ENCODE results near the gene HBZ. TPM values are rescaled to one million over a fixed set of nuclear protein-coding genes. Genes with fewer than 3 reads are reported as not detected.
A peak's percentile ranks its signal among the peaks of the same experiment; 100 is the strongest.
"Not testable (repeated sequence)": the region's sequence is repeated elsewhere in the genome, so short reads cannot be mapped to it uniquely, and the experiment has no call there.

The HBZ gene
- polyA plus RNA-seq, 4 donors = 1.0 TPM; not detected in 3

- FAIRE-seq = no peak
- Histone ChIP-seq H3K4me3 (ENCODE audit: low read depth in 1 of 3, low read length in 3 of 3) (no peak overlapping the region), H3K27me3 (ENCODE audit: control insufficient read depth in 3 of 3, insufficient read depth in 3 of 3, low read length in 3 of 3) (peaks cover 0 to 3% (median 0%) of the 10 kb centered on the region in 3 donors), H3K9me3 (ENCODE audit: control insufficient read depth in 2 of 2, insufficient read depth in 1 of 2, low read depth in 1 of 2, low read length in 1 of 2) (no peaks in the 10 kb centered on the region), H3K4me1 (ENCODE audit: control insufficient read depth in 3 of 3, insufficient read depth in 2 of 3, low read depth in 1 of 3, low read length in 2 of 3) (no peaks in the 10 kb centered on the region), H3K36me3 (ENCODE audit: control insufficient read depth in 3 of 3, insufficient read depth in 2 of 3, low read depth in 1 of 3, low read length in 3 of 3) (peaks cover 0 to under 1% (median 0%) of the 10 kb centered on the region in 3 donors), H3K27ac (ENCODE audit: low read depth in 1 of 3, low read length in 2 of 3) (no peak overlapping the region)
- DNase-seq = no peak
- 71 to 83% (median 77%) methylated on average over 6 of the region's 6 CpGs for WGBS, 3 donors
These were observed 9.4 kb upstream of the HBZ start for GRCh38 chr16:143047-143446.

DNA sequence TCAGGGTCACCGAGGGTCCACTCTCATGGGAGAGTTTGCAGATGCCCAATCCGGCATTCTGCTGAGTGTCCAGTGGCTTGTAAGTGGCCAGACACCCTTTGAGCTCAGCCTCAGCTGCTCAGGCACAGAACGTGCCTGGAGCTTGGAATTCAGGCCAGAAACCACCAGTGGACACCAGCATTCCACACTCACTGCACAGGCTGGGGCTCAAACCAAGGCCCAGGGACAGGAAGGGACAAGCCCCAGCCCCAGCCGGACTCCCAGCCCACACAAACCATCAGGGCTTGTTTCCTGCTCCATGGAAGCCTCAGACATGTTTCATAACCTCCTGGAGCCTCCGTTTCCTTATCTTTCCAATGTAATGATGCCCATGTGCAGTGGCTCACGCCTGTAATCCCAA lies 9.0 kb upstream of the HBZ start:
- 47 to 65% (median 57%) methylated on average over 6 of the region's 6 CpGs for WGBS, 3 donors

DNA sequence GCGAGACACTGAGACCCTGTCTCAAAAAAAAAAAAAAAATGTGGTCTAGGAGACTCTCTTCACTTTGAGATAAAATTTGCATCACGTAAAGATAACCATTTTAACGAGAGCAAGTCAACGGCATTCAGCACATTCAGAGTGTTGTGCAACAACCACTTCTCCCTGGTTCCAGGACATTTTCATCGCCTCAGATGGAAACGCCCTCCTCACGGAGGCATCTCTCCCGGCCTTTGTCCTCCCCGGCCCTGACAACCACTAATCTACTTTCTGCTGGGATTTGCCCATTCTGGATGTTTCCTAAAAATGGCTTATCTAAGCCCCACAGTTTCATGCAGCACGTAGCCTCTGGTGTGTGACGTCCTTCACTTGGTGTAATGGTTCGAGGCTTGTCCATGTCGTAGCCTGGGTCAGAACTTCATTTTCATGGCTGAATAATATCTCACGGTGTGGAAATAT lies 7.6 kb upstream of the HBZ start:
- H3K4me1 ChIP-seq (ENCODE audit: control insufficient read depth in 3 of 3, insufficient read depth in 2 of 3, low read depth in 1 of 3, low read length in 2 of 3) = no peaks in the 10 kb centered on the region
- no peaks in the 10 kb centered on the region for H3K36me3 ChIP-seq (ENCODE audit: control insufficient read depth in 3 of 3, insufficient read depth in 2 of 3, low read depth in 1 of 3, low read length in 3 of 3)
- no peak overlapping the region for H3K4me3 ChIP-seq (ENCODE audit: low read depth in 1 of 3, low read length in 3 of 3)
- no peak overlapping the region for H3K27ac ChIP-seq (ENCODE audit: low read depth in 1 of 3, low read length in 2 of 3)
- peaks cover 0 to 12% (median 0%) of the 10 kb centered on the region in 3 donors for H3K27me3 ChIP-seq (ENCODE audit: control insufficient read depth in 3 of 3, insufficient read depth in 3 of 3, low read length in 3 of 3)
- FAIRE-seq = no peak
- DNase-seq = no peak
- no peaks in the 10 kb centered on the region for H3K9me3 ChIP-seq (ENCODE audit: control insufficient read depth in 2 of 2, insufficient read depth in 1 of 2, low read depth in 1 of 2, low read length in 1 of 2)
- 74 to 82% (median 75%) methylated on average over 14 of the region's 14 CpGs for WGBS, 3 donors

More for the DNA sequence above, 9.0 kb upstream of the HBZ start:
- no peak overlapping the region for H3K4me3 ChIP-seq (ENCODE audit: low read depth in 1 of 3, low read length in 3 of 3)
- DNase-seq (no peak), FAIRE-seq (no peak)
- no peaks in the 10 kb centered on the region for H3K9me3 ChIP-seq (ENCODE audit: control insufficient read depth in 2 of 2, insufficient read depth in 1 of 2, low read depth in 1 of 2, low read length in 1 of 2)
- H3K36me3 ChIP-seq (ENCODE audit: control insufficient read depth in 3 of 3, insufficient read depth in 2 of 3, low read depth in 1 of 3, low read length in 3 of 3) = no peaks in the 10 kb centered on the region
- H3K27ac ChIP-seq (ENCODE audit: low read depth in 1 of 3, low read length in 2 of 3) = no peak overlapping the region
- H3K27me3 ChIP-seq (ENCODE audit: control insufficient read depth in 3 of 3, insufficient read depth in 3 of 3, low read length in 3 of 3) = peaks cover 0 to 4% (median 0%) of the 10 kb centered on the region in 3 donors
- H3K4me1 ChIP-seq (ENCODE audit: control insufficient read depth in 3 of 3, insufficient read depth in 2 of 3, low read depth in 1 of 3, low read length in 2 of 3) = no peaks in the 10 kb centered on the region

GRCh38 chr16:146646-147045 lies 5.8 kb upstream of the HBZ start:
- FAIRE-seq (no peak), DNase-seq (no peak)
- no peaks in the 10 kb centered on the region for H3K9me3 ChIP-seq (ENCODE audit: control insufficient read depth in 2 of 2, insufficient read depth in 1 of 2, low read depth in 1 of 2, low read length in 1 of 2)
- WGBS, 3 donors = 86 to 90% (median 88%) methylated on average over 2 of the region's 2 CpGs
- H3K27me3 ChIP-seq (ENCODE audit: control insufficient read depth in 3 of 3, insufficient read depth in 3 of 3, low read length in 3 of 3) = peaks cover 0 to 12% (median 0%) of the 10 kb centered on the region in 3 donors
- H3K4me3 ChIP-seq (ENCODE audit: low read depth in 1 of 3, low read length in 3 of 3) = no peak overlapping the region
- H3K4me1 ChIP-seq (ENCODE audit: control insufficient read depth in 3 of 3, insufficient read depth in 2 of 3, low read depth in 1 of 3, low read length in 2 of 3) = no peaks in the 10 kb centered on the region
- no peaks in the 10 kb centered on the region for H3K36me3 ChIP-seq (ENCODE audit: control insufficient read depth in 3 of 3, insufficient read depth in 2 of 3, low read depth in 1 of 3, low read length in 3 of 3)
- no peak overlapping the region for H3K27ac ChIP-seq (ENCODE audit: low read depth in 1 of 3, low read length in 2 of 3)

DNA sequence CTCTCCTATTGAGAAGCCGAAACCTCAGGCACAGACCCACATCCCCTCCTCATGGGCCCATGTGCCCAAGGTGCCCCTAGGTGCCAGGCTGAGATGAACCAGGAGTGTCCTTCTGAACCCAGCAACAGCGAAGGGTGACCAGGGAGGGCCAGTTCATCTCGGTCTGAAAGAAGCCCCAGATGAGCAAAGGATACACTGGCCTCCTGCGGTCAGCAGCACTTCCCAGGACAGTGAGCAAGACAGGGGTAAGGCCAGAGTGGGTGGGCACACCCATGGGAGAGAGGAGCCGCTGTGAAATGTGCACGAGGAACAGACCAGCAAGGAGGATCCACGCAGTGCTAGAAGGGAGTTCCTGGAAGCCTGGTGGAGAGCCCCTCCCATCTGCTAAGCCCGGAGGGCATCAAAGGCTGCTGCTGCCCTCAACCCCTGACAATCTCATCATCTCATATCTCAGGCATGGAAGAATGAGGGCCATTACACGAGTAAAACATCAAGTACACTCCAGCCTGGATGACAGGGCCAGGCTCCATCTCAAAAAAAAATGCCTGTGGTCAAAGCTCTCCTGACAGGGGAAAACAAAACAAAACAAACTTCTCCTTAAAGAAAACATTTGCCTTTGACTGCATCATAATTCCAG lies 3.3 kb upstream of the HBZ start:
- H3K9me3 ChIP-seq (ENCODE audit: control insufficient read depth in 2 of 2, insufficient read depth in 1 of 2, low read depth in 1 of 2, low read length in 1 of 2) = no peaks in the 10 kb centered on the region
- H3K4me3 ChIP-seq (ENCODE audit: low read depth in 1 of 3, low read length in 3 of 3) = no peak overlapping the region
- no peaks in the 10 kb centered on the region for H3K36me3 ChIP-seq (ENCODE audit: control insufficient read depth in 3 of 3, insufficient read depth in 2 of 3, low read depth in 1 of 3, low read length in 3 of 3)
- H3K4me1 ChIP-seq (ENCODE audit: control insufficient read depth in 3 of 3, insufficient read depth in 2 of 3, low read depth in 1 of 3, low read length in 2 of 3) = no peaks in the 10 kb centered on the region
- no peak for FAIRE-seq
- no peak for DNase-seq
- no peak overlapping the region for H3K27ac ChIP-seq (ENCODE audit: low read depth in 1 of 3, low read length in 2 of 3)
- WGBS, 3 donors = 38 to 47% (median 45%) methylated on average over 9 of the region's 9 CpGs
- peaks cover 0 to 14% (median 0%) of the 10 kb centered on the region in 3 donors for H3K27me3 ChIP-seq (ENCODE audit: control insufficient read depth in 3 of 3, insufficient read depth in 3 of 3, low read length in 3 of 3)

DNA sequence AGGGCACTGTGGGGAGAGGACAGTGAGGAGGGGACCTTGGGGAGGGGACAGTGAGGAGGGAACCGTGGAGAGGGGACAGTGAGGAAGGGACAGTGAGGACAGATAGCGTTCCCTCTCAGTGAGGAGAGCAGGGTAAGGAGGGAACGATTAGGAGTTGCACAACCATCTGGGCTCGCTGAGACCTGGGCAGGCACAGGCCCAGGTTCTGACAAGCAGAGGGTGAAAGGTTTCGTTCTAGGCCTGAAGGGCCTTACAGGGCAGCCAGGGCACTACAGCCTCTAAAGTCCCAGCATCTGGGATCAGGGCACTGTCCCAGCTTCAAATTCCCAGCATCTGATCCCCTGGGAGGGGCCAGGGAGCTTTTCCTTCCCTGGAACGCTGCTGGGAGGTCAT lies 681 bp downstream of the HBZ start:
- H3K4me1 ChIP-seq (ENCODE audit: control insufficient read depth in 3 of 3, insufficient read depth in 2 of 3, low read depth in 1 of 3, low read length in 2 of 3); H3K27ac ChIP-seq (ENCODE audit: low read depth in 1 of 3, low read length in 2 of 3); H3K4me3 ChIP-seq (ENCODE audit: low read depth in 1 of 3, low read length in 3 of 3); H3K9me3 ChIP-seq (ENCODE audit: control insufficient read depth in 2 of 2, insufficient read depth in 1 of 2, low read depth in 1 of 2, low read length in 1 of 2); H3K36me3 ChIP-seq (ENCODE audit: control insufficient read depth in 3 of 3, insufficient read depth in 2 of 3, low read depth in 1 of 3, low read length in 3 of 3); FAIRE-seq; DNase-seq: not testable (repeated sequence)
- H3K27me3 ChIP-seq (ENCODE audit: control insufficient read depth in 3 of 3, insufficient read depth in 3 of 3, low read length in 3 of 3) = peaks cover 0 to 41% (median 0%) of the 10 kb centered on the region in 3 donors
- 23 to 49% (median 47%) methylated on average over 3 to 4 of the region's 6 CpGs for WGBS, 3 donors

GRCh38 chr16:153550-154216 lies 1.2 kb downstream of the HBZ start:
- not testable (repeated sequence) for H3K27ac ChIP-seq (ENCODE audit: low read depth in 1 of 3, low read length in 2 of 3)

DNA sequence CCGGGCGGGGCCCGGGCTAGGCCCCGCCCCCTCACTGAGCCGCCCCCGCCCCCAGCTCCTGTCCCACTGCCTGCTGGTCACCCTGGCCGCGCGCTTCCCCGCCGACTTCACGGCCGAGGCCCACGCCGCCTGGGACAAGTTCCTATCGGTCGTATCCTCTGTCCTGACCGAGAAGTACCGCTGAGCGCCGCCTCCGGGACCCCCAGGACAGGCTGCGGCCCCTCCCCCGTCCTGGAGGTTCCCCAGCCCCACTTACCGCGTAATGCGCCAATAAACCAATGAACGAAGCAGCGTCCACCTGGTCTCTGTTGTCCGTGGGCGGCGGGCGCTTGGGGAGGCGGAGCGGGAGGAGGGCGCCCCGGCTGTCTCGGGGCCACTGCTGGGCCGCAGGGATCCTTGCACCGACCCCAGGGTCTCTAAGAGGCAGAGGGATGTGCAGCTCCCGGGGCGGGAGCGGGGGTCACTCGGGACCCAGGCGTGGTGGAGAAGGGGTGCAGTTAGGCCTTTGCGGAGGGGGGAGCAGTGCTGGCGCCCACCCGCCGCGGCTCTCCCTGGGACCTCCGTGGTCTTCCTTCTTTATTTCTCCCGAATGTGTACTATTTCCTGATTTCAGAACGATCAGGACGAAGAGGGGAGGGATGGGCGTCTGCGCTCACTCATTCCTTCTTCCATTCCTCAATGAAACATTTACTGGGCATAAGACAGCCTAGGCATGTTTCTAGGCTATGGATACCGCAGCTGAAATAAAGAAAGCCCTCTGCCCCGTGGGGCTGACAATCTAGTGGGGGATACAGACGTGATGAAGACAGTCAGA lies 2.0 kb downstream of the HBZ start:
- Histone ChIP-seq H3K4me3 (ENCODE audit: low read depth in 1 of 3, low read length in 3 of 3) (peak overlapping the region in 2 of 3 donors; percentile 22 to 28), H3K4me1 (ENCODE audit: control insufficient read depth in 3 of 3, insufficient read depth in 2 of 3, low read depth in 1 of 3, low read length in 2 of 3) (peaks cover 0 to 7% (median 6%) of the 10 kb centered on the region in 3 donors), H3K36me3 (ENCODE audit: control insufficient read depth in 3 of 3, insufficient read depth in 2 of 3, low read depth in 1 of 3, low read length in 3 of 3) (no peaks in the 10 kb centered on the region), H3K27me3 (ENCODE audit: control insufficient read depth in 3 of 3, insufficient read depth in 3 of 3, low read length in 3 of 3) (peaks cover 0 to 34% (median 1%) of the 10 kb centered on the region in 3 donors), H3K9me3 (ENCODE audit: control insufficient read depth in 2 of 2, insufficient read depth in 1 of 2, low read depth in 1 of 2, low read length in 1 of 2) (no peaks in the 10 kb centered on the region), H3K27ac (ENCODE audit: low read depth in 1 of 3, low read length in 2 of 3) (no peak overlapping the region)
- FAIRE-seq = no peak
- 3 to 10% (median 7%) methylated on average over 52 to 53 of the region's 59 CpGs for WGBS, 3 donors
- peak in 1 of 2 donors; percentile 41 for DNase-seq

More at GRCh38 chr16:153550-154216, 1.2 kb downstream of the HBZ start:
- not testable (repeated sequence) for H3K36me3 ChIP-seq (ENCODE audit: control insufficient read depth in 3 of 3, insufficient read depth in 2 of 3, low read depth in 1 of 3, low read length in 3 of 3); DNase-seq; FAIRE-seq; H3K4me1 ChIP-seq (ENCODE audit: control insufficient read depth in 3 of 3, insufficient read depth in 2 of 3, low read depth in 1 of 3, low read length in 2 of 3); H3K9me3 ChIP-seq (ENCODE audit: control insufficient read depth in 2 of 2, insufficient read depth in 1 of 2, low read depth in 1 of 2, low read length in 1 of 2); H3K4me3 ChIP-seq (ENCODE audit: low read depth in 1 of 3, low read length in 3 of 3)
- no CpG with 5 or more reads among the region's 74 CpGs for WGBS, 3 donors
- H3K27me3 ChIP-seq (ENCODE audit: control insufficient read depth in 3 of 3, insufficient read depth in 3 of 3, low read length in 3 of 3) = peaks cover 0 to 37% (median 1%) of the 10 kb centered on the region in 3 donors

Data from small intestine (tissue), 7 donors.